IPS DF 4.7 (cell line): Measurements from ENCODE around the gene ARPC1B.
"Not testable (repeated sequence)": the region's sequence is repeated elsewhere in the genome, so short reads cannot be mapped to it uniquely, and the experiment has no call there.

ENCODE experiments used
- DNase-seq: peaks from one replicate; pipeline ENCODE4 v3.0.0-alpha.2; 2013; ENCODE audit warnings: low spot score; ENCODE audit errors: extremely low read depth

The ARPC1B gene

GRCh38 chr7:99409192-99409572, 34.7 kb downstream of the ARPC1B start:
- no peak for DNase-seq

GRCh38 chr7:99409806-99410205, 35.3 kb downstream of the ARPC1B start:
- no peak for DNase-seq

- DNase-seq: no peak
These were observed 36.1 kb downstream of the ARPC1B start for GRCh38 chr7:99410635-99411034.

DNA sequence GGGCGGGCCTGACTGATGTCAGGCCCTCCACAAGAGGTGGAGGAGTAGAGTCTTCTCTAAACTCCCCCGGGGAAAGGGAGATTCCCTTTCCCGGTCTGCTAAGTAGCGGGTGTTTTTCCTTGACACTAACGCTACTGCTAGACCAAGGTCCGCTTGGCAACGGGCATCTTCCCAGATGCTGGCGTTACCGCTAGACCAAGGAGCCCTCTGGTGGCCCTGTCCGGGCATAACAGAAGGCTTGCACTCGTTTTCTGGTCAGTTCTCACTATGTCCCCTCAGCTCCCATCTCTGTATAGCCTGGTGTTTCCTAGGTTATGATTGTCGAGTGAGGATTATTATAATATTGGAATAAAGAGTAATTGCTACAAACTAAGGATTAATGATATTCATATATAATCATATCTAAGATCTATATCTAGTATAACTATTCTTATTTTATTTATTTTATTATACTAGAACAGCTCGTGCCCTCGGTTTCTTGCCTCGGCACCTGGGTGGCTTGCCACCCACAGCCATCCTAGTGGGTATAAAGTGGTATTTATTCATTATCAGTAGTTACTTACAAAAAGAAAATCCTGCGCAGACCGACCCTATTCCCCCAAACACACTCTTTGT, 41.1 kb downstream of the ARPC1B start:
- not testable (repeated sequence) for DNase-seq

DNA sequence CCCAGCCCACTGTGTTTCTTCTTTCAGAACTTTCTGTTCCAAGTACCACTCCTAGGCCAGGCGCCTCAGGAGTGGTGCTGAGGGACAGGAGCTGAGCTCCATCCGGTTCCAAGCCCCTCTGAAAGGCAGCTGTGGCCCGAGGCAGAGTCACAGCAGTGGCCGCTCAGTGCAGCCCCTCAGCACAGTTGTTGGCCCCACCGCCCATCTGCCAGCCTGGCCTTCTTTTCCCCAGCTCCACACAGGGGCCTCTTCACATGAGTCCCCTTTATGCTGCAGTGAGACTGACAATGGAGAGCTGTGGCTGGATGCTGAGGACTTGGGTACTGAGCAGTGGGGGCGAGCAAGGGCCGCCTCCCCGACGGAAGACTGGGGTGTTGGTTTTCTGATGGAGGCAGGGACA, 43.7 kb downstream of the ARPC1B start:
- no peak for DNase-seq

- DNase-seq: no peak
These were observed 44.9 kb downstream of the ARPC1B start for GRCh38 chr7:99419323-99420021.

- DNase-seq: no peak
These were observed 45.7 kb downstream of the ARPC1B start for GRCh38 chr7:99420213-99420612.

GRCh38 chr7:99420986-99421385, 46.5 kb downstream of the ARPC1B start:
- no peak for DNase-seq

- no peak for DNase-seq
These were observed 47.7 kb downstream of the ARPC1B start for GRCh38 chr7:99422186-99422585.

GRCh38 chr7:99422625-99423024, 48.1 kb downstream of the ARPC1B start:
- no peak for DNase-seq

- no peak for DNase-seq
These were observed 50.6 kb downstream of the ARPC1B start for GRCh38 chr7:99424932-99425730.

GRCh38 chr7:99428972-99429566, 54.5 kb downstream of the ARPC1B start:
- DNase-seq: no peak

DNA sequence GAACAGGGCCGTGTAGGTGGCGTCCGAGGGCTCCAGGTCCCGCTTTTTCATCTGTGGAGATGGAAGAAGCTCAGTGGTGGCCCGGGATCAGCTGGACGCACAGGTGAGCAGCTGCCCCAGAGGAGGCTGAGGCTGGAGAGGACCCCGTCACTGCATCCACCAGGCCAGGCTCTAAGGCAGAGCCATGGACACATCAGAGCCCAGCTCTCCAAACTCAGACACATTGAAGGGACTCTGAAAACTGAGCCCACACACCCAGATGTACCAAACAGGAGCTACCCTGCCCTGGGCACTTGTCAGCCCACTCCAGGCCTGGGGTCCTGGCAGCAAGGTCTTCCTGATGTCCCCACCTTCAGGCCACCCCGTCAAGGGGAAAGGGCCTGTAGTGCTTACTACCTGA, 55.2 kb downstream of the ARPC1B start:
- DNase-seq: no peak

DNA sequence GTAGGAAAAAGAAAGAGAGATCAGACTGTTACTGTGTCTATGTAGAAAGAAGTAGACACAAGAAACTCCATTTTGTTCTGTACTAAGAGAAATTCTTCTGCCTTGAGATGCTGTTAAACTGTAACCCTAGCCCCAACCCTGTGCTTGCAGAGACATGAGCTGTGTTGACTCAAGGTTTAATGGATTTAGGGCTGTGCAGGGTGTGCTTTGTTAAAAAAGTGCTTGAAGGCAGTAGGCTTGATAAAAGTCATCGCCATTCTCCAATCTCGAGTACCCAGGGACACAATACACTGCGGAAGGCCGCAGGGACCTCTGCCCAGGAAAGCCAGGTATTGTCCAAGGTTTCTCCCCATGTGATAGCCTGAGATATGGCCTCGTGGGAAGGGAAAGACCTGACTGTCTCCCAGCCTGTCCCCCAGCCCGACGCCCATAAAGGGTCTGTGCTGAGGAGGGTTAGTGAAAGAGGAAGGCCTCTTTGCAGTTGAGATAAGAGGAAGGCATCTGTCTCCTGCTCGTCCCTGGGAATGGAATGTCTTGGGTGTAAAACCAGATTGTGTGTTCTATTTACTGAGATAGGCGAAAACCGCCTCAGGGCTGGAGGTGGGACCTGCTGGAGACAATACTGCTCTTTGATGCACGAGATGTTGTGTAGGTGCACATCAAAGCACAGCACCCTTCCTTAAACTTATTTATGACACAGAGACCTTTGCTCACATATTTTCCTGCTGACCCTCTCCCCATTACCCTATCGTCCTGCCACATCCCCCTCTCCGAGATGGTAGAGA, 57.4 kb downstream of the ARPC1B start:
- DNase-seq: not testable (repeated sequence)

DNA sequence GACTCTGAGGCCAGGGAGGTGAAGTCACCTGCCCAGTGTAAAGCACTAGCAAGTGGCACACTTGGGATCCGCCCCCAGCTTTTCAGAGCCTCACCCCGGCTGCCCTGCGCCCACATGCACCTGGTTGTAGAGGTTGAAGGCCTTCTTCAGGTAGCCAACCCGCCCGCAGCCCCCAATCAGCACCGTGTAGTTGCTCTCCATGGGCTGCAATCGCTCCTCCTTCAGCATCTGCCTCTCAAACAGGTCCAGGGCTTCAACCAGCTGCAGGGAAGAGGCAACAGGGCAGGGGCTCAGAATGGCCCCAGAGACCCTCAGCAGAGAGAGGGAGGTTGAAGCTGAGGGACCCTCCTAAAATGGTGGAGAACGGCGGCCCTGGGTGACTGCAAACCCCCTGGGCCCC, 58.6 kb downstream of the ARPC1B start:
- no peak for DNase-seq

- DNase-seq: no peak
These were observed 63.5 kb downstream of the ARPC1B start for GRCh38 chr7:99437946-99438572.

GRCh38 chr7:99438573-99439480, 64.3 kb downstream of the ARPC1B start, which contains the start of the genes CPSF4 and PTCD1:
CPSF4 (plus strand) TSS chr7:99438943; CDS start chr7:99439083, 140 bp downstream.
PTCD1 (minus strand) TSS chr7:99438798; CDS start chr7:99435242, 3,556 bp downstream.
- peak; percentile 80 for DNase-seq

DNA sequence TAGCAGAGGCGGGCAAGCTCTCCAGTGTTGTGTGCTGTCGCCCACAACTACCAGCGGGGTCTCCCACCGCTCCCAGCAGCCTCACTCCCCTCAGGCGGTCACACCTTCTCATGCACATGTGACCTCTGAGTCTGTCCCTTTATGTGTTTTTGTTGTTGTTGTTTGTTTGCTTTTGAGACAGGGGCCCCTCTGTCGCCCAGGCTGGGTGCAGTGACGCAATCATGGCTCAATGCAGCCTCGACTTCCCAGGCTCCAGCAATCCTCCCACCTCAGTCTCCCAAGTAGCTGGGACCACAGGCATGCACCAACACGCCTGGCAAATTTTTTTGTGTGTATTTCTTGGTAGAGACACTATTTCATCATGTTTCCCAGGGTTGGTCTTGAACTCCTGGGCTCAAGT, 65.7 kb downstream of the ARPC1B start:
- no peak for DNase-seq
